Tibial artery (tissue), 4 donors: ENCODE data around the gene CHAC1.

Experiments used
- DNase-seq, 2 donors: peaks; one replicate each; pipeline ENCODE4 v3.0.0-alpha.2; 2019
- H3K27ac ChIP-seq, 2 donors: fragments of 200-600 bp; sonication (generic) in 1 of 2; 1 replicate in 1 of 2; 2 replicates in 1 of 2; pipeline ENCODE4 v1.5.1; 2018 to 2019; ENCODE audit warnings: mild to moderate bottlenecking in 1 of 2
- H3K27me3 ChIP-seq, 2 donors: fragments of 200-600 bp; sonication (generic) in 1 of 2; one replicate each; pipeline versions ENCODE4 v1.5.1 to v1.6.0; 2016 to 2019
- H3K36me3 ChIP-seq, 3 donors: fragments of 200-600 bp; sonication (generic) in 2 of 3; one replicate each; pipeline ENCODE4 v1.5.1; 2016 to 2019; ENCODE audit warnings: mild to moderate bottlenecking in 2 of 3
- H3K4me1 ChIP-seq, 4 donors: fragments of 200-600 bp; sonication (generic) in 2 of 4; 1 replicate in 3 of 4; 2 replicates in 1 of 4; pipeline ENCODE4 v1.5.1; 2016 to 2019
- H3K4me3 ChIP-seq, 2 donors: fragments of 200-600 bp; sonication (generic) in 1 of 2; 1 replicate in 1 of 2; 2 replicates in 1 of 2; pipeline ENCODE4 v1.5.1; 2018 to 2019; ENCODE audit warnings: mild to moderate bottlenecking in 2 of 2
- H3K9me3 ChIP-seq, 3 donors: fragments of 200-600 bp; sonication (generic) in 1 of 3; one replicate each; pipeline ENCODE4 v1.5.1; 2016 to 2019
- intact Hi-C: fragments of 100-400 bp; cut with DNase I; formaldehyde crosslinking; loops from one replicate; pipeline ENCODE4 v1.15.0; 2023; ENCODE audit warnings: low total_unique reads
- TF ChIP-seq, protein P1 (sequence below), 2 experiments: fragments of 200-600 bp in 1 of 2; fragments of 450-650 bp in 1 of 2; IDR thresholded peaks; one replicate each; pipeline ENCODE4 v1.5.1; 2017 to 2019; ENCODE audit warnings: antibody characterized with exemption in 2 of 2, mild to moderate bottlenecking in 1 of 2, moderate library complexity in 1 of 2

CHAC1 gene

GRCh38 chr15:40988156-40988555 is 34.9 kb downstream of the CHAC1 start:
- TF ChIP-seq, protein P1, sequence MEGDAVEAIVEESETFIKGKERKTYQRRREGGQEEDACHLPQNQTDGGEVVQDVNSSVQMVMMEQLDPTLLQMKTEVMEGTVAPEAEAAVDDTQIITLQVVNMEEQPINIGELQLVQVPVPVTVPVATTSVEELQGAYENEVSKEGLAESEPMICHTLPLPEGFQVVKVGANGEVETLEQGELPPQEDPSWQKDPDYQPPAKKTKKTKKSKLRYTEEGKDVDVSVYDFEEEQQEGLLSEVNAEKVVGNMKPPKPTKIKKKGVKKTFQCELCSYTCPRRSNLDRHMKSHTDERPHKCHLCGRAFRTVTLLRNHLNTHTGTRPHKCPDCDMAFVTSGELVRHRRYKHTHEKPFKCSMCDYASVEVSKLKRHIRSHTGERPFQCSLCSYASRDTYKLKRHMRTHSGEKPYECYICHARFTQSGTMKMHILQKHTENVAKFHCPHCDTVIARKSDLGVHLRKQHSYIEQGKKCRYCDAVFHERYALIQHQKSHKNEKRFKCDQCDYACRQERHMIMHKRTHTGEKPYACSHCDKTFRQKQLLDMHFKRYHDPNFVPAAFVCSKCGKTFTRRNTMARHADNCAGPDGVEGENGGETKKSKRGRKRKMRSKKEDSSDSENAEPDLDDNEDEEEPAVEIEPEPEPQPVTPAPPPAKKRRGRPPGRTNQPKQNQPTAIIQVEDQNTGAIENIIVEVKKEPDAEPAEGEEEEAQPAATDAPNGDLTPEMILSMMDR (IDR thresholded peaks at IDR 0.05), result no peak
- H3K36me3 ChIP-seq, result peaks cover 20 to 57% (median 46%) of the 10 kb centered on the region in 3 donors
- no peaks in the 10 kb centered on the region for H3K9me3 ChIP-seq
- H3K4me1 ChIP-seq, result peaks cover 0 to 59% (median 30%) of the 10 kb centered on the region in 4 donors
- DNase-seq, result no peak
- H3K27me3 ChIP-seq, result no peaks in the 10 kb centered on the region
- intact Hi-C loops, result no loop called here
- no peak overlapping the region for H3K4me3 ChIP-seq
- no peak overlapping the region for H3K27ac ChIP-seq

DNA sequence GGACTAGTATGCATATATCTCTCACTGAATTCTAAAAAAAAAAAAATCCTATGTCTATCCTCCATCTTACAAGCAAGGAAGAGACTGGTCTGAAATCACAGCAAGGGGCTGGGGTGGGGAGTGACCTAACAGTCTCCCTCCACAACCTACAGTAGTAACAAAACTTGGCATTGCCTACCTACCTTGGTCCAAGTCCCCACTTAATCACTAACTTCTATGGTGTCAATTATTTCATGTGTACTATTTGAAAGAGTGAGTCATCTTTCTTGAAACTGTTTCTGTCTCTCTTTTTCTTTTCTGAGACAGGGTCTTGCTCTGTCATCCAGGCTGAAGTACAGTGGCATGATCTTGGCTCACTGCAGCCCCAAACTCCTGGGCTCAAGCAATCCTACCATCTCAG is 36.8 kb downstream of the CHAC1 start:
- H3K27ac ChIP-seq, result no peak overlapping the region
- intact Hi-C loops, result no loop called here
- no peak for DNase-seq
- H3K27me3 ChIP-seq, result no peaks in the 10 kb centered on the region
- H3K36me3 ChIP-seq, result peaks cover 23 to 50% (median 47%) of the 10 kb centered on the region in 3 donors
- H3K9me3 ChIP-seq, result no peaks in the 10 kb centered on the region
- TF ChIP-seq, protein P1 (IDR thresholded peaks at IDR 0.05), result no peak
- H3K4me1 ChIP-seq, result peaks cover 0 to 42% (median 19%) of the 10 kb centered on the region in 4 donors
- no peak overlapping the region for H3K4me3 ChIP-seq

DNA sequence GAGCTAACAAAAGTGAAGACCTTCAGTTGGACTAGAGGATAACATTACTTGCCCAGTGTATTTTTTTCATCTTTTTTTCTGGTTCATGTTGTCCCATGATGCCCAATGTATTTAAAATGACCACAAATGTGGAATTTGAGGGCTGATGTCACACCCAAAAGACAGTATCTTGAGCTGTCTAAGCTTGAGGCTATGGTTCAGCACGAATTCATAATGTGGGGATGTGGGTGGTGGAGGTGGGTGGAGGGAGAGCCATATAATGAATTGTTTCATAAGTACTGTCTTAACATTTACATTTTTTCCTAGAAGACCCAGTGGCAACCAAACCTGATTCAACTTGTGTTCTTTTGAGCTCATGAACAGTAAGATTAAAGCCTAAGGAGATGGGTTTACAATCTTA is 37.5 kb downstream of the CHAC1 start:
- TF ChIP-seq, protein P1 (IDR thresholded peaks at IDR 0.05), result no peak
- H3K27me3 ChIP-seq, result no peaks in the 10 kb centered on the region
- no peaks in the 10 kb centered on the region for H3K9me3 ChIP-seq
- H3K36me3 ChIP-seq, result peaks cover 27 to 50% (median 47%) of the 10 kb centered on the region in 3 donors
- H3K27ac ChIP-seq, result no peak overlapping the region
- DNase-seq, result no peak
- intact Hi-C loops, result no loop called here
- no peak overlapping the region for H3K4me3 ChIP-seq
- peaks cover 0 to 35% (median 15%) of the 10 kb centered on the region in 4 donors for H3K4me1 ChIP-seq

GRCh38 chr15:40991355-40991754 is 38.1 kb downstream of the CHAC1 start:
- peaks cover 0 to 29% (median 12%) of the 10 kb centered on the region in 4 donors for H3K4me1 ChIP-seq
- H3K36me3 ChIP-seq, result peaks cover 32 to 50% (median 50%) of the 10 kb centered on the region in 3 donors
- no peaks in the 10 kb centered on the region for H3K27me3 ChIP-seq
- TF ChIP-seq, protein P1 (IDR thresholded peaks at IDR 0.05), result no peak
- peak overlapping the region in 1 of 2 donors; percentile 47 for H3K27ac ChIP-seq
- no peaks in the 10 kb centered on the region for H3K9me3 ChIP-seq
- H3K4me3 ChIP-seq, result no peak overlapping the region
- intact Hi-C loops, result no loop called here
- DNase-seq, result no peak

- no peaks in the 10 kb centered on the region for H3K9me3 ChIP-seq
- no peaks in the 10 kb centered on the region for H3K27me3 ChIP-seq
- DNase-seq, result no peak
- intact Hi-C loops, result no loop called here
- peak overlapping the region; percentile 17 to 47 for H3K27ac ChIP-seq
- peaks cover 0 to 20% (median 6%) of the 10 kb centered on the region in 4 donors for H3K4me1 ChIP-seq
- TF ChIP-seq, protein P1 (IDR thresholded peaks at IDR 0.05), result no peak
- H3K36me3 ChIP-seq, result peaks cover 34 to 51% (median 50%) of the 10 kb centered on the region in 3 donors
- no peak overlapping the region for H3K4me3 ChIP-seq
Observed at GRCh38 chr15:40992241-40992741, 39.0 kb downstream of the CHAC1 start.
